GM21619 (cell line): ENCODE measurements around the gene SULT1B1.
"Not testable (repeated sequence)": the region's sequence is repeated elsewhere in the genome, so short reads cannot be mapped to it uniquely, and the experiment has no call there.

Source experiments
- ATAC-seq: cut with Tn5 transposase; IDR thresholded peaks from one replicate; pipeline ENCODE4 v1.9.1; 2021; ENCODE audit not compliant: unreplicated experiment

Gene SULT1B1

DNA sequence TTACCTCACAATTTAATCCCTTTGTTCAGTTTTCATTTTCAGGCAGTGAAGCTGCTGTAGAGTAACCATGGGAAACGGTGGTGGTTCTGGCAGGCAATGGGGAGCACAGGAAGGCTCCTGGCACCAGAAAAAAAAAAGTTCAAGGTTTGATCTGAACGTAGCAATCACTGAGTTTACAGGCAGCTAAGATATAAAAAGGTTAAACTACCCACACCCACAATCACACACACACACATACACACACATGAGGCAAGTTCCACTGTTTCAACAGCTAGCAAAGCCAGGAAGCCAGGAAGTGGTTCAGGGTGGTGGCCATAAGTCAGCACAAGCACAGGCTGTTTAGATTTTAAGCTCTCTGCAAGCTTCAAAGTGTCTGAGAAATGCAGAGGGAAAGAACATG lies at the start of gene SULT1B1:
Gene SULT1B1 (minus strand): TSS at position 166 of the 400 bp plus-strand sequence. CDS start 5,403 bp downstream, outside the sequence.
- ATAC-seq, result no peak

- ATAC-seq, result no peak
These were observed 40.2 kb upstream of the SULT1B1 start for GRCh38 chr4:69800599-69800998.

- no peak for ATAC-seq
These were observed 38.9 kb upstream of the SULT1B1 start for GRCh38 chr4:69799337-69799736.

GRCh38 chr4:69793732-69794131 lies 33.3 kb upstream of the SULT1B1 start:
- no peak for ATAC-seq

- no peak for ATAC-seq
These were observed 27.5 kb upstream of the SULT1B1 start for GRCh38 chr4:69787879-69788278.

GRCh38 chr4:69786547-69786946 lies 26.1 kb upstream of the SULT1B1 start:
- ATAC-seq, result no peak

- no peak for ATAC-seq
These were observed 24.9 kb upstream of the SULT1B1 start for GRCh38 chr4:69785211-69785831.

DNA sequence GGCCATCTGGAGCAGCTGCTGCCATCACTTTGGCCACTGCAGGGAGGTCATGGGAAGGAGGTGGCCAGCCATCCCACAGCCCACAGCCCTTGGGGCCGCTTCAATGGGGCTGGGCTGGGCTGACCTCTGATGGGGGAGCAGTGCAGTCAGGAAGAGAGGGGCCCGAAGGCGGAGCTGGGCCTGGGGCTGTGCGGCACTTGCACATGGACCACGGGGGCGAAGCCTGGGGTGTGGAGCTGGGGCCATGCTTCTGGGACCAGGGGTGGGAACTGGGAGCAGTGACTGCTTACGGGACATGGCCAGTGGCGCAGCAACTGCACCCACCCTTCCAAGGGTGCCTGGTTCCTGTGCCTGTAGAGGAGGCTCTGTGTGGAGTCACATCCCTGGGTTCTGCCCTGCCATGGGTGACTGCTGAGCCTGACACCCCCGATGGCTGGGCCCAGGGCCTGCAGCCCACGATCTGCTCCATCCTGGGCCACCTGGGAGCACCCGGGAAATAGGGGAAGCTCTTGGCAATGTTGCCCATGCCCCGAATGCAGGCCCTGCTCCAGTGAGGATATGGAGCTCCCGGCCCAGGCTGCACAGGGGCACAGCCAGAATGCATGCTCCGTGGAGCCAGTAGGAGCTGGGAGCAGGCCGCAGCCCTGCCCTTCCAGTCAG lies 22.4 kb upstream of the SULT1B1 start:
- ATAC-seq, result no peak

- ATAC-seq, result no peak
These were observed 21.3 kb upstream of the SULT1B1 start for GRCh38 chr4:69781458-69782418.

DNA sequence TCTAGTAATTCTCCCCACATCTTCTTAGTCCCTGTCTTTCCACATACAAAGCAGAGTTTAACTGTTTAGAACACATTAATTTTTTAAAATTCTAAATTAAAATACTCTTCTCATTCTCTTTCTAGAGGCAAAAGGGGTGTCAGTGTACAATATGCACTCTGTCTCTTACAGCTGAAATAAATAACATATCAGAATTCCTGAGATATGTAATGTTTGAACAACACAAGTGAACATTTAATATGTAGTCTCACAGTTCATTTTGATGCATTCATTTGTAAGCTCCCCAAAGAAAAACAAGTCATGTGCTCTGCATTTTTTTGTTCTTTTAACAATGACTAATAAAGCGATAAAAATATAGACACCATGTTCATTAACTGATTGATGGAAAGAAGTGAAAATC lies 19.7 kb upstream of the SULT1B1 start:
- no peak for ATAC-seq

DNA sequence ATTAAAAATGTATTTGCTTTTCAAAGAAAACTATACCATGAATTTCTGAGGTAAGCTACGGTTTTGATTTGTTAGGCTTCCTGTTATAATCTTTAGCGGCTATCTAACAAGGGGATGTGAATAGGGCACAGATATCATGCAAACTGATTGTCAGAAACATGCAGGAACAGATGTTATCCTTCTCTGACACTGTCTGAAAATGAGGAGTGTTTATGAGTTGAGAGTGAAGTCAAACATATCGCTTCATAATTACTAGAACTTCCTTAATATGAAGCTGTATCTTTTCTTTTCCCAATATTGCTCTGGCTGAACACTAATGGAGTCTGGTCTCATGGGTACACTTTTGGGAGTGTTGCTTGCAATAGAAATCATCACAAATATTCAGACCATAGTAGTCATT lies 16.3 kb upstream of the SULT1B1 start:
- no peak for ATAC-seq

GRCh38 chr4:69775321-69775867 lies 15.0 kb upstream of the SULT1B1 start:
- ATAC-seq, result no peak

DNA sequence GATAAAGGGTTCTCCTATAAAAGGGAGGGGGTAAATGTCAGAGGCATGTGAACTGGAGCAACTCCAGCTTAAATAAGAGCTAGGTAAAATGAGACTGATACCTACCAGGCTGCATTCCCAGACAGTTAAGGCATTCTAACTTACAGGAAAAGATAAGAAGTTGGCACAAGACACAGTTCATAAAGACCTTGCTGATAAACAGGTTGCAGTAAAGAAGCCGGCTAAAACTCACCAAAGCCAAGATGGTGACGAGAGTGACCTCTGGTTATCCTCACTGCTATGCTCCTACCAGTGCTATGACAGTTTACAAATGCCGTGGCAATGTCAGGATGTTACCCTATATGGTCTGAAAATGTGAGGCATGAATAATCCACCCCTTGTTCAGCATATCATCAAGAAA lies 13.1 kb upstream of the SULT1B1 start:
- ATAC-seq, result no peak

GRCh38 chr4:69768554-69768953 lies 8.1 kb upstream of the SULT1B1 start:
- ATAC-seq, result not testable (repeated sequence)

DNA sequence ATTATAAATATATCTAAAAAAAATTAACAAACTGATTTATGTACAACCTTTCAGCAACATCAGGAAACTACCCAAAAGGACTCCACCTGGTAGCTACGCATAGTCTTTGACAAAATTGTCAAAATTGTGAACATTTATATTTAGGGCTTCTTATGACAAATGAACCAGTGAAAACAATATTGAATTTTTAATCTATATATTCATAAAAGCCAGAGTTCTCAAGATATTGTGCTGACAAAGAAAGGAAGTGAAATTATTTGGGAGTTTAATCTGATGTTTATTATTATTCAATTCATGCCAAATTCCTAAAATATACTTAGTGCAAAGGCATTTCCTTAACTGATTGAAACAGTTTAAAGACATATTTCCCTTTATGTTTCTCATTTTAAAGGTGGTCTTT lies 5.3 kb upstream of the SULT1B1 start:
- ATAC-seq, result no peak

DNA sequence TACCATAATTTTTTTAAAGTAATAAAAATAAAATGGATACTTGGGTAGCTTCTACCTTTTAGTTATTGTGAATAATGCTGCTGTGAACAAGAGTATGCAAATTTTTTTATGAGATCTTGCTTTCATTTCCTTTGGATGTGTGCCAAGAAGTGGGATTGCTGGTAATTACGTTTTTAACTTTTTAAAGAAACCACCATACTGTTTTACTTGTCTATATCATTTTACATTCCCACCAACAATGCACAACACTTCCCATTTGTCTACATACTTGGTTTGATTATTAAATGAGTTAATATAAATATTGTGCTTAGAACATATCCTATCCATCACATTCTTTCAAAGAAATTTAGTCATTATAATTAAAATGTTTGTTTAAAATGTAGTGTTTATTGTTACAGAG lies 3.9 kb upstream of the SULT1B1 start:
- no peak for ATAC-seq

- ATAC-seq, result no peak
These were observed 2.8 kb upstream of the SULT1B1 start for GRCh38 chr4:69763233-69763632.

DNA sequence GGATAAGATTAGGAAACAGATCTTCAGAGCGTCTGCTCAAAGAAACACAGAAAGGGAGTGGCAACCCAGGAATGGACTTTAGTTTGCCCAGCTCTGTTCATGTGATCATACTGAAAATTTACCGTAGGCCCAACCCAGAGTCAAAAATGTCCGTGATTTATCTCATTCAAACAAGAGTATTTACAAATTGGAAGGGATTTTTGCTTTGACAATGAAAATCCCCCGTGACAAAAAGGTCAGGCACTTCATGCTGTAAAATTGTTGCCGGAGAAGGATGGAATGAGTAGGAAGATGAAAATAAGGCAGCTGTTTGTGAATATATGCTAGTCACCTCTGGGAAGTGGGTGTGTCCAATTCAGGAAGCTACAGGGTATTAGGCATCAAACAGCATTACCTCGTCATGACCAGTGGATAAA lies 1.2 kb downstream of the SULT1B1 start:
- no peak for ATAC-seq

- ATAC-seq, result no peak
These were observed 3.0 kb downstream of the SULT1B1 start for GRCh38 chr4:69757464-69757863.

DNA sequence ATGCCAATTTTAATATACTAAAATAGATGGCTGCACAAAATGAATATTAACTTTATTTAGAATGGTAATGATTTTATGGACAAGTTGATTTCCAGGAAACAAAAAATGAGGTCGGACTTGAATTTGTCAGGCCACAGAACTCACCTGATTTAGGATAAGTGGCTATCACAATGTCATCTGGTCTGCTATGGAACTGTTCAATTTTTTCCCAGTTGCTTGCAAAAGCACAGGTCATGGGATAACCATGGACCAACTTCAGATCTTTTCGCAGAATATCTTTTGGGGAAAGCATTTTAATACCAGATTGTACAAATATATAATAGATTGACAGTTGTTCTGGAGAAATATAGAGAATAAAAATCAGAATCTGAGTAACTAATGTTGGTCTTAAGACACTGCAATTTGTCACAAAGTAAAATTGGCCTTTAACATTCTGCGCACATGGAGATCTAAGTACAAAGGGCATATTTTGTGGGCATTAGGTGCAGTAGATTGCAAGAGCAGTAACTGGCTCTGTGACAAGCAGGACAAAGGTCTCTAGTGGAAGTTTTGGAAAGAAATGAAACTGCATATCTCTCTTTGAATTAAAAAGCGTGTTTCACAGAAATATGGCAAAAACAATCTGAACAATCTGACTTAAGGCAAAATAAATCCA lies 5.4 kb downstream of the SULT1B1 start:
- ATAC-seq, result no peak

GRCh38 chr4:69753686-69754085 lies 6.7 kb downstream of the SULT1B1 start:
- no peak for ATAC-seq
